H9 (cell line): Measurements from ENCODE around the gene ADPRH. TPM values are rescaled to one million over a fixed set of nuclear protein-coding genes. Genes with fewer than 3 reads are reported as not detected.

Source experiments
- DNase-seq: peaks from one replicate; pipeline ENCODE4 v3.0.0-alpha.2; 2017
- H2AFZ ChIP-seq: one replicate; pipeline ENCODE4 v1.6.1; 2013; ENCODE audit warnings: mild to moderate bottlenecking, low read length, control low read depth, moderate library complexity
- H2AK5ac ChIP-seq: 2 replicates; pipeline ENCODE4 v1.6.1; 2013; ENCODE audit warnings: low read length, control low read depth, mixed read lengths; ENCODE audit not compliant: insufficient read length
- H2BK120ac ChIP-seq: one replicate; pipeline ENCODE4 v1.6.1; 2013; ENCODE audit warnings: low read depth, mild to moderate bottlenecking, low read length, control low read depth, inconsistent platforms; ENCODE audit not compliant: poor library complexity, severe bottlenecking
- H2BK12ac ChIP-seq: 2 replicates; pipeline ENCODE4 v1.6.1; 2013; ENCODE audit warnings: low read length, control low read depth, mixed read lengths, low read depth; ENCODE audit not compliant: insufficient read length
- H2BK15ac ChIP-seq: 2 replicates; pipeline ENCODE4 v1.6.1; 2013; ENCODE audit warnings: low read depth, low read length, control low read depth
- H2BK20ac ChIP-seq: one replicate; pipeline ENCODE4 v1.6.1; 2013; ENCODE audit warnings: low read depth, mild to moderate bottlenecking, low read length, control low read depth, inconsistent platforms; ENCODE audit not compliant: poor library complexity, severe bottlenecking
- H2BK5ac ChIP-seq: 2 replicates; pipeline ENCODE4 v1.6.1; 2013; ENCODE audit warnings: low read length, control low read depth, mixed read lengths; ENCODE audit not compliant: insufficient read length
- H3K14ac ChIP-seq: 2 replicates; pipeline ENCODE4 v1.6.1; 2013; ENCODE audit warnings: low read length, control low read depth; ENCODE audit not compliant: insufficient read depth
- H3K18ac ChIP-seq: 2 replicates; pipeline ENCODE4 v1.6.1; 2013; ENCODE audit warnings: low read depth, mild to moderate bottlenecking, mixed read lengths, low read length, control low read depth; ENCODE audit not compliant: insufficient read length
- H3K23ac ChIP-seq: 2 replicates; pipeline ENCODE4 v1.6.1; 2013; ENCODE audit warnings: low read length, control low read depth, mixed read lengths, low read depth; ENCODE audit not compliant: insufficient read length
- H3K23me2 ChIP-seq: 2 replicates; pipeline ENCODE4 v1.6.1; 2013; ENCODE audit warnings: low read depth, mild to moderate bottlenecking, mixed read lengths, low read length, control low read depth; ENCODE audit not compliant: insufficient read length, poor library complexity, severe bottlenecking
- H3K27ac ChIP-seq: 2 replicates; pipeline ENCODE4 v1.5.1; 2013; ENCODE audit warnings: low read length, control low read depth, mixed read lengths, low read depth; ENCODE audit not compliant: insufficient read length
- H3K27me3 ChIP-seq: 2 replicates; pipeline ENCODE4 v1.6.1; 2013; ENCODE audit warnings: low read length, control low read depth, inconsistent platforms; ENCODE audit not compliant: insufficient read depth
- H3K4ac ChIP-seq: 2 replicates; pipeline ENCODE4 v1.6.1; 2013; ENCODE audit warnings: low read depth, mild to moderate bottlenecking, control low read depth, inconsistent platforms, low read length, moderate library complexity
- H3K4me1 ChIP-seq: 2 replicates; pipeline ENCODE4 v1.6.1; 2013; ENCODE audit warnings: low read length, control low read depth, inconsistent platforms; ENCODE audit not compliant: insufficient read depth
- H3K4me2 ChIP-seq: 2 replicates; pipeline ENCODE4 v1.6.1; 2013; ENCODE audit warnings: low read length, control low read depth, mixed read lengths; ENCODE audit not compliant: insufficient read length, insufficient read depth
- H3K56ac ChIP-seq: 2 replicates; pipeline ENCODE4 v1.6.1; 2013; ENCODE audit warnings: low read depth, mild to moderate bottlenecking, mixed read lengths, low read length, control low read depth; ENCODE audit not compliant: insufficient read length
- H3K79me1 ChIP-seq: 2 replicates; pipeline ENCODE4 v1.6.1; 2013; ENCODE audit warnings: low read depth, mild to moderate bottlenecking, moderate library complexity, low read length, control low read depth, inconsistent platforms; ENCODE audit not compliant: insufficient read depth, poor library complexity, severe bottlenecking
- H3K79me2 ChIP-seq: 2 replicates; pipeline ENCODE4 v1.6.1; 2013; ENCODE audit warnings: low read length, control low read depth, inconsistent platforms; ENCODE audit not compliant: insufficient read depth
- H3K9ac ChIP-seq: 2 replicates; pipeline ENCODE4 v1.6.1; 2013; ENCODE audit warnings: low read length, control low read depth, mixed read lengths; ENCODE audit not compliant: insufficient read length; ENCODE audit errors: extremely low read depth
- H3K9me3 ChIP-seq: one replicate; pipeline ENCODE4 v1.6.1; 2013; ENCODE audit warnings: low read depth, low read length, inconsistent platforms; ENCODE audit not compliant: control insufficient read depth
- H3T11ph ChIP-seq: one replicate; pipeline ENCODE4 v1.6.1; 2013; ENCODE audit warnings: mild to moderate bottlenecking, low read length, control low read depth, inconsistent platforms
- H4K20me1 ChIP-seq: one replicate; pipeline ENCODE4 v1.6.1; 2013; ENCODE audit not compliant: control insufficient read depth, insufficient read length, insufficient read depth
- H4K5ac ChIP-seq: 2 replicates; pipeline ENCODE4 v1.6.1; 2013; ENCODE audit warnings: low read depth, mild to moderate bottlenecking, mixed read lengths, low read length, control low read depth; ENCODE audit not compliant: insufficient read length
- H4K8ac ChIP-seq: replicated peaks from 2 replicates; pipeline ENCODE4 v1.6.1; 2013; ENCODE audit warnings: low read length, control low read depth, mixed read lengths, low read depth; ENCODE audit not compliant: insufficient read length
- H4K91ac ChIP-seq: 2 replicates; pipeline ENCODE4 v1.6.1; 2013; ENCODE audit warnings: low read depth, mild to moderate bottlenecking, moderate library complexity, mixed read lengths, low read length, control low read depth; ENCODE audit not compliant: insufficient read length
- H3K27ac Mint-ChIP-seq, 3 experiments: 2 replicates in 2 of 3; 3 replicates in 1 of 3; pipeline ENCODE4 v1.8.0; 2020 to 2021; ENCODE audit warnings: mixed read lengths in 3 of 3, mild to moderate bottlenecking in 1 of 3, moderate library complexity in 1 of 3
- H3K27me3 Mint-ChIP-seq: 2 replicates; pipeline ENCODE4 v1.8.0; 2021; ENCODE audit warnings: low read depth, mild to moderate bottlenecking, moderate library complexity, mixed read lengths
- H3K36me3 Mint-ChIP-seq, 3 experiments: 2 replicates in 2 of 3; 3 replicates in 1 of 3; pipeline ENCODE4 v1.8.0; 2020 to 2021; ENCODE audit warnings: low read depth in 3 of 3, mixed read lengths in 3 of 3; ENCODE audit not compliant: insufficient read depth in 1 of 3
- H3K4me1 Mint-ChIP-seq, 2 experiments: 2 replicates each; pipeline ENCODE4 v1.8.0; 2020; ENCODE audit warnings: mixed read lengths in 2 of 2
- H3K4me3 Mint-ChIP-seq, 2 experiments: 2 replicates in 1 of 2; 3 replicates in 1 of 2; pipeline ENCODE4 v1.8.0; 2020 to 2021; ENCODE audit warnings: mild to moderate bottlenecking in 2 of 2, mixed read lengths in 2 of 2, moderate library complexity in 1 of 2
- H3K9me3 Mint-ChIP-seq, 2 experiments: 2 replicates in 1 of 2; 3 replicates in 1 of 2; pipeline ENCODE4 v1.8.0; 2020; ENCODE audit warnings: mild to moderate bottlenecking in 2 of 2, mixed read lengths in 2 of 2, moderate library complexity in 1 of 2
- CTCF ChIP-seq: fragments of 200-600 bp; sonication (generic); conservative IDR thresholded peaks from 3 replicates; pipeline ENCODE4 v1.8.0; 2021; ENCODE audit warnings: antibody characterized with exemption, mild to moderate bottlenecking
- WGBS: extraction: QIAGEN DNeasy Blood & Tissue Kit; methylation state at CpG from one replicate; pipeline ENCODE4 v1.1.7; 2013; ENCODE audit warnings: missing lambda C conversion rate, low lambda C conversion rate, mixed read lengths; ENCODE audit not compliant: insufficient read length; ENCODE audit errors: extremely low coverage; 5-methylcytosine and 5-hydroxymethylcytosine counted together
- total RNA-seq: library from RNA; stranded (reverse); gene quantifications from 2 replicates; pipeline ENCODE4 v1.2.1, GENCODE V29; 2021

The ADPRH gene
- total RNA-seq, 1 experiment from 2014 or later: 3.1 TPM

DNA sequence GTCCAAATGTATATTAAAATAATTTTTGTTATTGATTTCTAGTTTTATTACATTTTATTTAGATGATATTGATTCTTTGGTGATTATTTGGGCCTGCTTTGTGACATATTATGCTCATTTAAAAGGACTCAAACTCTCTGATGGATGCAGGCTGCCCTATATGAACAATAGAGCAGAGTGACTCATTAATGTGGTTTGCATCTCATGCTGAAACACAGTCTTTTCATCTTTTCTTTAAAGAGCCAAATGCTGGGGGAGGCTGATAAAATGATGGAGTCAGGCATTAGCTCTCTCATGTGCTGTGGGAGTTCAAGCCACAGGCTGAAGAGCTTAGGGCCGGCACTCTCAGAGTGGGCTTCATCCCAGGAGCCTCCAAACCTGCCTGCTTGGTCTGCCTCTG is 25.6 kb downstream of the ADPRH start:
- no peaks in the 10 kb centered on the region for H3K79me1 ChIP-seq
- H3K4ac ChIP-seq: no peak overlapping the region
- no peak overlapping the region for H3K27ac ChIP-seq
- H3K4me1 ChIP-seq: no peaks in the 10 kb centered on the region; the same call in 1 of the 2 replicates
- no peak overlapping the region for H3K56ac ChIP-seq
- no peak overlapping the region for H3K14ac ChIP-seq
- no peaks in the 10 kb centered on the region for H3K36me3 Mint-ChIP-seq
- H2AK5ac ChIP-seq: no peak overlapping the region
- no peaks in the 10 kb centered on the region for H3K79me2 ChIP-seq
- WGBS: no CpG with 5 or more reads among the region's 1 CpG
- no peak overlapping the region for H2BK12ac ChIP-seq
- H2BK120ac ChIP-seq: no peak overlapping the region
- H2BK20ac ChIP-seq: no peak overlapping the region
- no peaks in the 10 kb centered on the region for H3K9me3 Mint-ChIP-seq
- H4K8ac ChIP-seq: no peak overlapping the region
- no peak overlapping the region for H3K9ac ChIP-seq
- H3T11ph ChIP-seq: no peak overlapping the region
- no peaks in the 10 kb centered on the region for H3K23me2 ChIP-seq
- DNase-seq: no peak
- TF ChIP-seq CTCF: no peak
- no peak overlapping the region for H4K91ac ChIP-seq
- no peak overlapping the region for H3K4me2 ChIP-seq
- H3K23ac ChIP-seq: no peak overlapping the region
- H3K9me3 ChIP-seq: no peaks in the 10 kb centered on the region
- H3K4me3 Mint-ChIP-seq: no peak overlapping the region
- H2BK5ac ChIP-seq: no peak overlapping the region
- H4K5ac ChIP-seq: no peak overlapping the region
- H2AFZ ChIP-seq: no peak overlapping the region
- peaks cover 10 to 13% of the 10 kb centered on the region in 2 experiments for H3K4me1 Mint-ChIP-seq
- no peaks in the 10 kb centered on the region for H4K20me1 ChIP-seq
- H3K27ac Mint-ChIP-seq: no peak overlapping the region
- H3K18ac ChIP-seq: no peak overlapping the region
- H3K27me3 Mint-ChIP-seq: no peaks in the 10 kb centered on the region
- H2BK15ac ChIP-seq: no peak overlapping the region
- peaks cover 2% of the 10 kb centered on the region; the same call in 1 of the 2 replicates for H3K27me3 ChIP-seq
